ENCODE measurements around the gene PHF2.

GRCh38 chr9:93624431-93624834 lies 48.0 kb downstream of the PHF2 start:
- TF ChIP-seq CTCF (conservative IDR thresholded peaks at IDR 0.05) (no peak), EZH2 (IDR thresholded peaks at IDR 0.05; ENCODE audit: low read depth) (no peak)
